Measurements from ENCODE around the gene FAIM2.

FAIM2 gene

DNA sequence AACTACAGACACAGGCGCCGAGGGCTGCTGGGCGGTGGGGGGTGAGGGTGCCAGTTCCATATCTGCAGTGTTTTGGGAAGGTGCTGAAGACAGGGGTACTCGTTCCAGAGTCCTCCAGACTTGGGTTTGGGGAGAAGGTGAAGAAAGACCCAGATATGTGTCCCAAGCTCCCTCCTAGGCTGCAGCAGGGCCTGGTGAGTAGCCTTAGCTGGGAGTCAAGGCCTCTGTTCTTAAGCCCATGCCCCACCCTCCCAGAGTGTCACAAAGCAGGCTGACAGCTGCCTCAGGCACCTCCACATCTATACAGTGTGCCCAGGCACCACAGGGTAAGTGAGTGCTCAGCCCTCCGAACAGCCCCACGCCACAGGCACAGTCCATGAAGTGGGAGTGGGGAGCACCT is 79.7 kb downstream of the FAIM2 start:
- TF ChIP-seq, protein P1, sequence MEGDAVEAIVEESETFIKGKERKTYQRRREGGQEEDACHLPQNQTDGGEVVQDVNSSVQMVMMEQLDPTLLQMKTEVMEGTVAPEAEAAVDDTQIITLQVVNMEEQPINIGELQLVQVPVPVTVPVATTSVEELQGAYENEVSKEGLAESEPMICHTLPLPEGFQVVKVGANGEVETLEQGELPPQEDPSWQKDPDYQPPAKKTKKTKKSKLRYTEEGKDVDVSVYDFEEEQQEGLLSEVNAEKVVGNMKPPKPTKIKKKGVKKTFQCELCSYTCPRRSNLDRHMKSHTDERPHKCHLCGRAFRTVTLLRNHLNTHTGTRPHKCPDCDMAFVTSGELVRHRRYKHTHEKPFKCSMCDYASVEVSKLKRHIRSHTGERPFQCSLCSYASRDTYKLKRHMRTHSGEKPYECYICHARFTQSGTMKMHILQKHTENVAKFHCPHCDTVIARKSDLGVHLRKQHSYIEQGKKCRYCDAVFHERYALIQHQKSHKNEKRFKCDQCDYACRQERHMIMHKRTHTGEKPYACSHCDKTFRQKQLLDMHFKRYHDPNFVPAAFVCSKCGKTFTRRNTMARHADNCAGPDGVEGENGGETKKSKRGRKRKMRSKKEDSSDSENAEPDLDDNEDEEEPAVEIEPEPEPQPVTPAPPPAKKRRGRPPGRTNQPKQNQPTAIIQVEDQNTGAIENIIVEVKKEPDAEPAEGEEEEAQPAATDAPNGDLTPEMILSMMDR (IDR thresholded peaks at IDR 0.05; ENCODE audit: low read depth, low read length), result no peak
- no peak for DNase-seq (ENCODE audit: low read depth, low spot score)
- in situ Hi-C loops (cut with HindIII; ENCODE audit: low sequenced_read_pairs), result no loop called here
- H3K4me3 ChIP-seq (ENCODE audit: low read depth, low read length), result no peak overlapping the region

DNA sequence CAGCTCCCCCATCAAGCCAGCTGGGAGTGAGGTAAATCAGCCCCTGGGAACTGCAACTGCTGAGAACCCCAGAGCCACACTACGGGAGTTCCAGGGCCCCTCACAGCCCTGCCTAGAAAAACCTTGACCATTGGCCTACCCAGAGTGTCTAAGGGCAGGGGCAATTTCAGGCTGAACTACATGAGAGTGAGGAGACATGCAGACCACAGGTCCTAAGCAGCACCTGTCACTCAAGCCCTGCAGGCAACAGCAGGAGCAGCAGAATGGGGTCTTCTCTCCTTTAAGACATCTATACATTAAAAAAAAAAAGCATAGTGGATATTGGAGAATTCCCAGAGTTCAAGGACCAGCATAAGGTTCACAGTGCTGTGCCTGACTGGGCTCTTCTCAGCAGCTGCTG is 80.3 kb downstream of the FAIM2 start:
- no peak overlapping the region for H3K4me3 ChIP-seq (ENCODE audit: low read depth, low read length)
- TF ChIP-seq, protein P1 (IDR thresholded peaks at IDR 0.05; ENCODE audit: low read depth, low read length), result no peak
- in situ Hi-C loops (cut with HindIII; ENCODE audit: low sequenced_read_pairs), result no loop called here
- DNase-seq (ENCODE audit: low read depth, low spot score), result no peak

DNA sequence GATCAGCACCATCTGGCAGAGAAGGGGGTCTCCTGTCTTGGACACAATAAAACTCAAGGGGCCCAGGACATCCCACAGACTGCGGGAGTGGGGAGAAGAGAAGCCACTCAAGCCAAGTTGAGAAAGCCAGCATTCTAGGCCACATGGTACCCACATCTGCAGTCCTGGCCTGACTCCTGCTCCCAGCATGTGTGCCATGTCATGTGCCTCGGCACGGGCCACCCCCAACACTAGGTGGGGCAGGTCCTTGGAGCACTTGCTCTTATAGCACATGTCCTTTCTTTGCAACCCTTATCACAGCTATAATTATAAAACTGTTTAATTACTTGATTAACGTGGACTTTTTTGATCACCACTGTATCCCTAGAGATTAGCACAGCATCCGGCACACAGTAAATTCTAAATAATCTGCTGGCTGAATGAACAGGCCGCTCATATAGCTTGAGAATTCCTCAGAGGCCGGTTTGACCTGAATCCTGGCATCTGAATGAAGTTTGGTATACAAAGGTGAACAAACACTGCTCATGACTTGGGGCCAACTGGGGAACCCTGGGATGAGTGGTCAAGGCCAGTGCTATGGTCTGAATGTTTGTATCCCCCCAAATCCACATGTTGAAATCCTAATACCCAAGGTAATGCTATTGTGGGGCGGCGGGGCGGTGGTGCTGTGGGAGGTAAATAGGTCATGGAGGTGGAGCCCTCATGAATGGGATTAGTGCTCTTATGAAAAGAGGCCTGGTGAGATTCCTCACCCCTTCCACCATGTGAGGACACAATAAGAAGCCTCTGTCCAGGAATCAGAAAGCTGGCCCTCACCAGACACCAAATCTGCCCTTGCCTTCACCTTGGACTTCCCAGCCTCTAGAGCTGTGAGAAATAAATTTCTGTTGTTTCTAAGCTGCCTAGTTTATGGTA is 82.1 kb downstream of the FAIM2 start:
- no peak overlapping the region for H3K4me3 ChIP-seq (ENCODE audit: low read depth, low read length)
- TF ChIP-seq, protein P1 (IDR thresholded peaks at IDR 0.05; ENCODE audit: low read depth, low read length), result no peak
- in situ Hi-C loops (cut with HindIII; ENCODE audit: low sequenced_read_pairs), result no loop called here
- no peak for DNase-seq (ENCODE audit: low read depth, low spot score)

DNA sequence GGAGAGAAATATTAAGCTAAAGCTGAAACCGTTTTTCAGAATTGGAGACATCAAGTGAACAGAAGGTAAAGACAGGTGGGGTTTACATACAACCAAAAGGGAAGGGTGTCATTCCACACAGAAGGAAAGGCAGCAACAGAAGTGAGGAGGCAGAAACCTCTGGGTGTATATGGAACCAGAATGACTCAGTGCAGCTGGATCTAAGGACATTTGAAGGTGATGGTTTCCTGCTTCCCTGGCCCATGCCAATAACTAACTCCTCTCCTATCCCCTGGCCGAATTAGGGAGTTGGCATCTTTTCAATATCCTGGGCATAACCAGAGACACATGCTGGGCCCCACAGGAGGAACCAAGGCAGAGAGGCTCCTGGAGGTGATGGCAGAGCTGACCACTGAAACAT is 83.9 kb downstream of the FAIM2 start:
- H3K4me3 ChIP-seq (ENCODE audit: low read depth, low read length), result no peak overlapping the region
- TF ChIP-seq, protein P1 (IDR thresholded peaks at IDR 0.05; ENCODE audit: low read depth, low read length), result no peak
- no peak for DNase-seq (ENCODE audit: low read depth, low spot score)
- in situ Hi-C loops (cut with HindIII; ENCODE audit: low sequenced_read_pairs), result no loop called here

DNA sequence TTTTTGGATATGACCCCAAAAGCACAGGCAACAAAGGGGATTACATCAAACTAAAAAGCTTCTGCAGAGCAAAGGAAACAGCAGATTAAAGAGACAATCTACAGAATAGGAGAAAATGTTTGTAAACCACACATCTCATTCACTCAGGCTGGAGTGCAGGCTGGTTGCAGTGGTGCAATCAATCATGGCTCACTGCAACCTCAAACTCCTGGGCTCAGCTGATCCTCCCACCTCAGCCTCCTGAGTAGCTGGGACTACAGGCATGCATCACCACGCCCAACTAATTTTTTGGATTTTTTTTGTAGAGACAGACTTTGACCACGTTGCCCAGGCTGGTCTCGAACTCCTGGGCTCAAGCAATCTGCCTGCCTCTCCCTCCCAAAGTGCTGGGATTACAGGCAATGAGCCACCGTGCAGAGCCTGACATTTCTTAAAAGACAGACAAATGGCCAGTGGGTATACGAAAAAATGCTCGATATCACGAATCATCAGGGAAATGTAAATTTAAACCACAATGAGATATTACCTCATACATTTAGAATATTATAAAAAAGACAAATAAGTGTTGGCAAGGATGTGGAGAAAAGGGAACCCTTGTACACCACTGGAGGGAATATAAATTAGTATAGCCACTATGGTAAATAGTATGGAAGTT is 85.3 kb downstream of the FAIM2 start:
- H3K4me3 ChIP-seq (ENCODE audit: low read depth, low read length), result no peak overlapping the region
- in situ Hi-C loops (cut with HindIII; ENCODE audit: low sequenced_read_pairs), result no loop called here
- DNase-seq (ENCODE audit: low read depth, low spot score), result no peak
- TF ChIP-seq, protein P1 (IDR thresholded peaks at IDR 0.05; ENCODE audit: low read depth, low read length), result no peak

Data from astrocyte of the spinal cord (primary cell).